Smooth muscle cell (in vitro differentiated cells): ENCODE measurements around the gene RAB30. TPM values are rescaled to one million over a fixed set of nuclear protein-coding genes. Genes with fewer than 3 reads are reported as not detected.

Experiments used
- DNase-seq: peaks from one replicate; lab custom pipeline; 2025; ENCODE audit not compliant: unreplicated experiment; lab: John Stamatoyannopoulos, UW
- H2AFZ ChIP-seq: fragments of 200-600 bp; sonication (generic); 2 replicates; pipeline ENCODE4 v1.6.0; 2016; ENCODE audit warnings: antibody characterized with exemption, low read depth, mild to moderate bottlenecking
- H3F3A ChIP-seq: fragments of 200-600 bp; sonication (generic); 2 replicates; pipeline ENCODE4 v1.6.0; 2017; ENCODE audit warnings: antibody characterized with exemption, low read depth
- H3K27ac ChIP-seq: fragments of 200-600 bp; sonication (generic); 2 replicates; pipeline ENCODE4 v1.5.1; 2016; ENCODE audit warnings: low read depth, mild to moderate bottlenecking
- H3K27me3 ChIP-seq: fragments of 200-600 bp; sonication (generic); 2 replicates; pipeline ENCODE4 v1.6.1; 2016; ENCODE audit warnings: low read depth, mild to moderate bottlenecking
- H3K36me3 ChIP-seq: fragments of 200-600 bp; sonication (generic); 2 replicates; pipeline ENCODE4 v1.5.1; 2016; ENCODE audit warnings: low read depth
- H3K4me1 ChIP-seq: fragments of 200-600 bp; sonication (generic); 2 replicates; pipeline ENCODE4 v1.5.1; 2016; ENCODE audit warnings: low read depth
- H3K4me2 ChIP-seq: fragments of 200-600 bp; sonication (generic); 2 replicates; pipeline ENCODE4 v1.6.0; 2016; ENCODE audit warnings: mild to moderate bottlenecking
- H3K4me3 ChIP-seq: fragments of 200-600 bp; sonication (generic); 2 replicates; pipeline ENCODE4 v1.5.1; 2016; ENCODE audit warnings: mild to moderate bottlenecking
- H3K79me2 ChIP-seq: fragments of 200-600 bp; sonication (generic); 2 replicates; pipeline ENCODE4 v1.6.0; 2016; ENCODE audit warnings: low read depth, mild to moderate bottlenecking
- H3K9ac ChIP-seq: fragments of 200-600 bp; sonication (generic); 2 replicates; pipeline ENCODE4 v1.6.0; 2016; ENCODE audit warnings: low read depth
- H3K9me3 ChIP-seq: fragments of 200-600 bp; sonication (generic); replicated peaks from 2 replicates; pipeline ENCODE4 v1.5.1; 2016; ENCODE audit warnings: low read depth
- H4K20me1 ChIP-seq: fragments of 200-600 bp; sonication (generic); 2 replicates; pipeline ENCODE4 v1.6.0; 2016; ENCODE audit warnings: low read depth
- CTCF ChIP-seq: fragments of 200-600 bp; sonication (generic); IDR thresholded peaks from 2 replicates; pipeline ENCODE4 v1.5.1; 2017; ENCODE audit warnings: borderline replicate concordance, mild to moderate bottlenecking, antibody characterized with exemption; ENCODE audit not compliant: insufficient read depth, poor library complexity, severe bottlenecking
- WGBS: methylation state at CpG from one replicate; pipeline ENCODE4 v1.1.7; 2016; ENCODE audit warnings: low lambda C conversion rate; 5-methylcytosine and 5-hydroxymethylcytosine counted together
- polyA plus RNA-seq: library from polyadenylated mRNA; unstranded; fragments of >200 nt; fragmentation: Nextera tagmentation; extraction: Ambion mirVana; gene quantifications from 2 replicates; pipeline ENCODE4 v1.2.1, GENCODE V29; 2016
- total RNA-seq: library from RNA; depleted of rRNA; stranded (reverse); fragments of >200 nt; gene quantifications from 2 replicates; pipeline ENCODE4 v1.2.3, GENCODE V29; 2014

RAB30 gene
- total and polyA plus RNA-seq, 2 experiments from 2014 or later = 11.2 to 19.6 TPM

- Histone ChIP-seq H4K20me1 (no peaks in the 10 kb centered on the region), H3K4me2 (no peak overlapping the region), H3K9me3 (no peaks in the 10 kb centered on the region), H3K27me3 (peaks cover 2% of the 10 kb centered on the region), H3K36me3 (no peaks in the 10 kb centered on the region), H3K4me3 (no peak overlapping the region), H3K79me2 (no peaks in the 10 kb centered on the region), H3K4me1 (no peaks in the 10 kb centered on the region), H3K27ac (no peak overlapping the region), H3K9ac (no peak overlapping the region), H3F3A (no peaks in the 10 kb centered on the region), H2AFZ (no peak overlapping the region)
- DNase-seq = no peak
- TF ChIP-seq CTCF = no peak
- 73% methylated on average over 1 of the region's 1 CpG for WGBS
These were observed 33.5 kb upstream of the RAB30 start for GRCh38 chr11:83105168-83105567.

GRCh38 chr11:83102834-83103233 is 31.1 kb upstream of the RAB30 start:
- no peak overlapping the region for H3K4me3 ChIP-seq
- 86% methylated on average over 3 of the region's 3 CpGs for WGBS
- no peaks in the 10 kb centered on the region for H4K20me1 ChIP-seq
- H3K9ac ChIP-seq = no peak overlapping the region
- no peak overlapping the region for H2AFZ ChIP-seq
- no peaks in the 10 kb centered on the region for H3K79me2 ChIP-seq
- H3K36me3 ChIP-seq = no peaks in the 10 kb centered on the region
- H3K4me2 ChIP-seq = no peak overlapping the region
- no peak overlapping the region for H3K27ac ChIP-seq
- no peaks in the 10 kb centered on the region for H3K9me3 ChIP-seq
- DNase-seq = no peak
- no peak for TF ChIP-seq CTCF
- peaks cover 2% of the 10 kb centered on the region for H3K27me3 ChIP-seq
- H3F3A ChIP-seq = no peaks in the 10 kb centered on the region
- no peaks in the 10 kb centered on the region for H3K4me1 ChIP-seq

- Histone ChIP-seq H3K36me3 (no peaks in the 10 kb centered on the region), H4K20me1 (no peaks in the 10 kb centered on the region), H3K79me2 (no peaks in the 10 kb centered on the region), H3F3A (no peaks in the 10 kb centered on the region), H3K9ac (no peak overlapping the region), H2AFZ (no peak overlapping the region), H3K4me1 (no peaks in the 10 kb centered on the region), H3K9me3 (no peaks in the 10 kb centered on the region), H3K27ac (no peak overlapping the region), H3K4me3 (no peak overlapping the region), H3K27me3 (peaks cover 2% of the 10 kb centered on the region), H3K4me2 (no peak overlapping the region)
- TF ChIP-seq CTCF = no peak
- WGBS = 57% methylated on average over 3 of the region's 3 CpGs
- DNase-seq = no peak
These were observed 25.9 kb upstream of the RAB30 start for GRCh38 chr11:83097429-83098075.

- 16% methylated on average over 2 of the region's 2 CpGs for WGBS
- Histone ChIP-seq H3K27ac (no peak overlapping the region), H3K9me3 (no peaks in the 10 kb centered on the region), H3K4me3 (no peak overlapping the region), H3K79me2 (no peaks in the 10 kb centered on the region), H2AFZ (no peak overlapping the region), H4K20me1 (no peaks in the 10 kb centered on the region), H3K9ac (no peak overlapping the region), H3K27me3 (no peaks in the 10 kb centered on the region), H3K36me3 (no peaks in the 10 kb centered on the region), H3K4me1 (no peaks in the 10 kb centered on the region), H3F3A (peaks cover 4% of the 10 kb centered on the region), H3K4me2 (no peak overlapping the region)
- DNase-seq = no peak
- no peak for TF ChIP-seq CTCF
These were observed 21.9 kb upstream of the RAB30 start for GRCh38 chr11:83093634-83094033.
